A549 (cell line): ENCODE data around the gene SLC31A1. TPM values are rescaled to one million over a fixed set of nuclear protein-coding genes. Genes with fewer than 3 reads are reported as not detected.
A peak's percentile ranks its signal among the peaks of the same experiment; 100 is the strongest.
"Not testable (repeated sequence)": the region's sequence is repeated elsewhere in the genome, so short reads cannot be mapped to it uniquely, and the experiment has no call there.

Experiments
- ATAC-seq, 2 experiments: fragments of 200-7000 bp in 1 of 2; fragments of >200 bp in 1 of 2; cut with Nextera tagmentation in 1 of 2; cut with Tn5 transposase in 1 of 2; 3 replicates each; pipeline versions ENCODE4 v1.8.0 to v1.9.1; 2018 to 2020; ENCODE audit warnings: mild to moderate bottlenecking in 1 of 2, moderate library complexity in 1 of 2
- CTCF ChIA-PET: fragments of 300-600 bp; sonication (Branson Sonifier 250); formaldehyde crosslinking; extraction: SDS; loops from one replicate; lab custom pipeline; 2021; ENCODE audit warnings: antibody characterized with exemption, inconsistent platforms; lab: Yijun Ruan, JAX
- POLR2A ChIA-PET: fragments of 350-600 bp; formaldehyde crosslinking; extraction: SDS; loops from one replicate; lab custom pipeline; 2021; ENCODE audit warnings: antibody characterized with exemption, inconsistent platforms; lab: Yijun Ruan, JAX
- DNase-seq, 2 experiments: peaks; one replicate each; pipeline versions ENCODE4 v3.0.0 to v3.0.0-alpha.2; 2011 to 2016; ENCODE audit warnings: low read depth in 1 of 2, low spot score in 1 of 2
- FAIRE-seq: peaks from 2 replicates; lab custom pipeline; 2011; peaks lifted over from hg19 to GRCh38; lab: Jason Lieb, UNC
- H3K27ac ChIP-seq, 2 experiments: fragments of >200 bp; sonication (Bioruptor Twin); formaldehyde crosslinking; 3 replicates each; pipeline ENCODE4 v1.5.1; 2016 to 2017
- H3K4me1 ChIP-seq: fragments of >200 bp; sonication (Bioruptor Twin); formaldehyde crosslinking; 3 replicates; pipeline ENCODE4 v1.6.1; 2016
- H3K4me2 ChIP-seq: fragments of >200 bp; sonication (Bioruptor Twin); formaldehyde crosslinking; 3 replicates; pipeline ENCODE4 v1.6.1; 2016
- H3K4me3 ChIP-seq: fragments of >200 bp; sonication (Bioruptor Twin); formaldehyde crosslinking; 3 replicates; pipeline ENCODE4 v1.5.1; 2016
- H3K9me3 ChIP-seq: fragments of >200 bp; sonication (Bioruptor Twin); formaldehyde crosslinking; 3 replicates; pipeline ENCODE4 v1.6.1; 2016
- CBX2 ChIP-seq: fragments of 200-600 bp; sonication (generic); IDR thresholded peaks from 2 replicates; pipeline ENCODE4 v1.6.1; 2016; ENCODE audit warnings: low read depth, mild to moderate bottlenecking, borderline replicate concordance
- EP300 ChIP-seq, 2 experiments: fragments of >200 bp; sonication (Bioruptor Twin); formaldehyde crosslinking; IDR thresholded peaks; 2 replicates in 1 of 2; 3 replicates in 1 of 2; pipeline ENCODE4 v1.6.1; 2016 to 2017
- ESRRA ChIP-seq: fragments of 150-350 bp; IDR thresholded peaks from 2 replicates; pipeline ENCODE4 v1.6.1; 2014; ENCODE audit warnings: mild to moderate bottlenecking, low read length, borderline replicate concordance
- GATA3 ChIP-seq: IDR thresholded peaks from 2 replicates; pipeline ENCODE4 v1.6.1; 2012; ENCODE audit warnings: borderline replicate concordance
- HDAC2 ChIP-seq: fragments of 200-600 bp; sonication (generic); IDR thresholded peaks from 2 replicates; pipeline ENCODE4 v1.6.1; 2016
- HEYL ChIP-seq: fragments of 250-450 bp; sonication (Bioruptor Pico); IDR thresholded peaks from 2 replicates; pipeline ENCODE4 v1.8.0; 2021; ENCODE audit warnings: mild to moderate bottlenecking, moderate library complexity
- HOXA7 ChIP-seq: fragments of 250-450 bp; sonication (Bioruptor Pico); IDR thresholded peaks from 2 replicates; pipeline ENCODE4 v1.5.0; 2020; ENCODE audit warnings: mild to moderate bottlenecking, moderate library complexity
- HOXB13 ChIP-seq: fragments of 250-450 bp; sonication (Bioruptor Pico); IDR thresholded peaks from 2 replicates; pipeline ENCODE4 v1.5.0; 2020; ENCODE audit warnings: low read depth, mild to moderate bottlenecking, moderate library complexity
- JUNB ChIP-seq: fragments of >200 bp; sonication (Bioruptor Twin); formaldehyde crosslinking; IDR thresholded peaks from 2 replicates; pipeline ENCODE4 v1.6.1; 2016
- MAFK ChIP-seq: fragments of 450-650 bp; IDR thresholded peaks from 2 replicates; pipeline ENCODE4 v1.6.1; 2014; ENCODE audit not compliant: partially characterized antibody
- NPAS2 ChIP-seq: fragments of 250-450 bp; sonication (Bioruptor Pico); IDR thresholded peaks from 2 replicates; pipeline ENCODE4 v1.8.0; 2022; ENCODE audit warnings: mild to moderate bottlenecking, moderate library complexity, borderline replicate concordance
- POLR2AphosphoS2 ChIP-seq: conservative IDR thresholded peaks from 2 replicates; pipeline ENCODE4 v1.6.1; 2012; ENCODE audit warnings: low read length, improper control_type of control experiment, inconsistent platforms
- RAD21 ChIP-seq, 2 experiments: fragments of >200 bp in 1 of 2; sonication (Bioruptor Twin) in 1 of 2; formaldehyde crosslinking in 1 of 2; IDR thresholded peaks in 1 of 2; conservative IDR thresholded peaks in 1 of 2; 2 replicates in 1 of 2; 3 replicates in 1 of 2; pipeline ENCODE4 v1.6.1; 2012 to 2018; ENCODE audit warnings: inconsistent platforms in 1 of 2
- RARB ChIP-seq: fragments of 250-450 bp; sonication (Bioruptor Pico); IDR thresholded peaks from 2 replicates; pipeline ENCODE4 v1.8.0; 2021; ENCODE audit warnings: mild to moderate bottlenecking, moderate library complexity
- RCOR1 ChIP-seq: fragments of 150-350 bp; IDR thresholded peaks from 2 replicates; pipeline ENCODE4 v1.6.1; 2014; ENCODE audit warnings: antibody characterized with exemption, low read length, low read depth
- RFX5 ChIP-seq: fragments of 450-650 bp; IDR thresholded peaks from 2 replicates; pipeline ENCODE4 v1.7.1; 2014; ENCODE audit warnings: antibody characterized with exemption, mild to moderate bottlenecking, moderate library complexity
- TP53 ChIP-seq: fragments of 250-450 bp; sonication (Bioruptor Pico); IDR thresholded peaks from 2 replicates; pipeline ENCODE4 v1.5.0; 2021; ENCODE audit warnings: mild to moderate bottlenecking, moderate library complexity
- ZC3H11A ChIP-seq: fragments of 450-650 bp; IDR thresholded peaks from 2 replicates; pipeline ENCODE4 v1.6.1; 2014; ENCODE audit warnings: antibody characterized with exemption, mild to moderate bottlenecking
- ZFP36 ChIP-seq: fragments of 450-650 bp; IDR thresholded peaks from 2 replicates; pipeline ENCODE4 v1.6.1; 2014; ENCODE audit warnings: borderline replicate concordance; ENCODE audit not compliant: partially characterized antibody
- ZSCAN20 ChIP-seq: fragments of 250-450 bp; sonication (Bioruptor Pico); IDR thresholded peaks from 2 replicates; pipeline ENCODE4 v1.8.0; 2022; ENCODE audit warnings: mild to moderate bottlenecking, moderate library complexity
- WGBS: methylation state at CpG from one replicate; pipeline ENCODE4 v1.1.6; 2017; ENCODE audit errors: missing lambda C conversion rate; 5-methylcytosine and 5-hydroxymethylcytosine counted together
- polyA plus RNA-seq, 4 experiments: library from polyadenylated mRNA; depleted of rRNA in 3 of 4; stranded (reverse); fragments of >200 nt; fragmentation: RNase III in 1 of 4; extraction: RNeasy Plus Mini Kit Qiagen cat#74134 plus additional on column Dnase treatment in 1 of 4; gene quantifications; 2 replicates in 3 of 4; 3 replicates in 1 of 4; pipeline ENCODE4 v1.2.3, GENCODE V29; 2011 to 2017
- TF ChIP-seq, protein P1 (sequence below): fragments of >200 bp; sonication (Bioruptor Twin); formaldehyde crosslinking; IDR thresholded peaks from 3 replicates; pipeline ENCODE4 v1.6.1; 2016
- TF ChIP-seq, protein P2 (sequence below): fragments of 450-650 bp; IDR thresholded peaks from 2 replicates; pipeline ENCODE4 v1.6.1; 2014; ENCODE audit warnings: antibody characterized with exemption
- TF ChIP-seq, protein P3 (sequence below): IDR thresholded peaks from 2 replicates; pipeline ENCODE4 v1.6.1; 2012; ENCODE audit warnings: low read depth, borderline replicate concordance
- TF ChIP-seq, protein P4 (sequence below): fragments of 150-350 bp; IDR thresholded peaks from 2 replicates; pipeline ENCODE4 v1.6.1; 2014; ENCODE audit warnings: low read depth, mild to moderate bottlenecking, low read length

Gene SLC31A1
- polyA plus RNA-seq, 2 of the 4 experiments (the other 2 are of a cell fraction): 24.2 to 27.9 TPM

DNA sequence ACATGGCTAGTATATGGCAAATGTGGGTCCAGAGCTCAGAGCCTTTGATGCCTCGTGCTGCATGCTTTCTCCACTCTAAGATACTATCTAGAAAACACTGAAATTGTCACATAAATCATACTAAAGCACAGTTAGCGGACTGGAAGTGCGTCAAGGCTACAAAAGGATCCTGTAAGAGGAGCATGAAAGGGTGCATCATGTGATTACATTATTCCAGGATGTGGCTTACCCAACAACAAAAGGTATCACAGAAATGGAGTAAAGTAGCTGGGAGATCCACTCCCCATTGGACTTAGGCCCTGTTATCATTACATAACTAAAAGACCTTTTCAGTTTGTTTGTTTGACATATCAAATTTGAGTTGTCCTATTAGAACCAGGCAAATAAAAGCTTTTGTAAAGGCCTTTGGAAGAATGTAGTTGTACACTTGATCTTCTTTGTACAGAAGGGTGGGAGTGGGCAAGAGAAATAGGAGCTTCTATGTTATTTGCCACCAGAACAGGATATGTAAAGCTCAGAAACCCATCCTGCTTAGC is 6.9 kb downstream of the SLC31A1 start:
- CTCF ChIA-PET: interaction anchor here (1.0 to 1.4 kb wide), 2 partner anchors 12 to 55 kb away, joined by 3 read pairs; no protein-coding TSS in a partner anchor
- Histone ChIP-seq H3K27ac (no peak overlapping the region), H3K4me2 (no peak overlapping the region), H3K4me3 (no peak overlapping the region), H3K4me1 (peaks cover 4% of the 10 kb centered on the region; the same call in 1 of the 3 replicates), H3K9me3 (no peaks in the 10 kb centered on the region)
- POLR2A ChIA-PET: no interaction called here
- FAIRE-seq (no peak), ATAC-seq (no peak), DNase-seq (no peak)
- WGBS: 79% methylated on average over 3 of the region's 3 CpGs
- TF ChIP-seq MAFK (peak; percentile 12), ESRRA (no peak)

DNA sequence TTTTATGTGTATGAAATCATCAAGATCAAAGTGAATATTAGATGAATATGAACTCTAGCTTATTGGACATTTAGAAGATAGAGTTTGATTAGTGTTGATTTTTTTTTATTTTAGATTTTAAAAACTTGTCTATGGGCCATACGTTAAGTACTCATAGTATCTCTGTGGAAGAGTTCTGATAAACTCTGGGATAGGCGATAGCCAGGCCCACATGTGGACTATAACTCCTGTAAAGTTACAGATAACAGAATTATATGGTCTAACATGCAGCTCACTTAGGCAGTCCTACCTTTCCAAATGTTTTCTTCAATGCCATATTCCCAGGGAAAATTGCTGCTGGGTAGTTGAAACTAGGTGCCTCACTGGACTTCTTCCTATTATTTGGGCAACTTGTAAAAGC is 10.4 kb downstream of the SLC31A1 start:
- H3K9me3 ChIP-seq: no peaks in the 10 kb centered on the region
- H3K4me1 ChIP-seq: no peaks in the 10 kb centered on the region
- H3K27ac ChIP-seq: no peak overlapping the region
- no peak for FAIRE-seq
- CTCF ChIA-PET: interaction anchor here (0.6 to 0.7 kb wide), 3 partner anchors 10 to 29 kb away, joined by 3 read pairs; partner anchors contain the start of gene SLC31A1
- 88% methylated on average over 2 of the region's 2 CpGs for WGBS
- no peak overlapping the region for H3K4me3 ChIP-seq
- DNase-seq: no peak
- TF ChIP-seq HOXA7 (CRISPR knock-in tag) (no peak), HOXB13 (no peak), ESRRA (no peak), GATA3 (no peak), EP300 (IDR thresholded peaks at IDR 0.05) (no peak), POLR2AphosphoS2 (no peak), HEYL (CRISPR knock-in tag) (no peak), NPAS2 (CRISPR knock-in tag) (no peak), ZC3H11A (no peak), RAD21 (conservative IDR thresholded peaks at IDR 0.05 in 1 of 2, IDR thresholded peaks at IDR 0.05 in 1 of 2) (no peak), ZSCAN20 (CRISPR knock-in tag) (no peak)
- TF ChIP-seq, protein P1, sequence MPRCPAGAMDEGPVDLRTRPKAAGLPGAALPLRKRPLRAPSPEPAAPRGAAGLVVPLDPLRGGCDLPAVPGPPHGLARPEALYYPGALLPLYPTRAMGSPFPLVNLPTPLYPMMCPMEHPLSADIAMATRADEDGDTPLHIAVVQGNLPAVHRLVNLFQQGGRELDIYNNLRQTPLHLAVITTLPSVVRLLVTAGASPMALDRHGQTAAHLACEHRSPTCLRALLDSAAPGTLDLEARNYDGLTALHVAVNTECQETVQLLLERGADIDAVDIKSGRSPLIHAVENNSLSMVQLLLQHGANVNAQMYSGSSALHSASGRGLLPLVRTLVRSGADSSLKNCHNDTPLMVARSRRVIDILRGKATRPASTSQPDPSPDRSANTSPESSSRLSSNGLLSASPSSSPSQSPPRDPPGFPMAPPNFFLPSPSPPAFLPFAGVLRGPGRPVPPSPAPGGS: no peak
- TF ChIP-seq, protein P2, sequence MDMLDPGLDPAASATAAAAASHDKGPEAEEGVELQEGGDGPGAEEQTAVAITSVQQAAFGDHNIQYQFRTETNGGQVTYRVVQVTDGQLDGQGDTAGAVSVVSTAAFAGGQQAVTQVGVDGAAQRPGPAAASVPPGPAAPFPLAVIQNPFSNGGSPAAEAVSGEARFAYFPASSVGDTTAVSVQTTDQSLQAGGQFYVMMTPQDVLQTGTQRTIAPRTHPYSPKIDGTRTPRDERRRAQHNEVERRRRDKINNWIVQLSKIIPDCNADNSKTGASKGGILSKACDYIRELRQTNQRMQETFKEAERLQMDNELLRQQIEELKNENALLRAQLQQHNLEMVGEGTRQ: no peak
- no peak for ATAC-seq
- no peak overlapping the region for H3K4me2 ChIP-seq
- POLR2A ChIA-PET: interaction anchor here (0.9 kb wide), 1 partner anchor 10 kb away, joined by 3 read pairs; the partner anchor contains the start of gene SLC31A1

DNA sequence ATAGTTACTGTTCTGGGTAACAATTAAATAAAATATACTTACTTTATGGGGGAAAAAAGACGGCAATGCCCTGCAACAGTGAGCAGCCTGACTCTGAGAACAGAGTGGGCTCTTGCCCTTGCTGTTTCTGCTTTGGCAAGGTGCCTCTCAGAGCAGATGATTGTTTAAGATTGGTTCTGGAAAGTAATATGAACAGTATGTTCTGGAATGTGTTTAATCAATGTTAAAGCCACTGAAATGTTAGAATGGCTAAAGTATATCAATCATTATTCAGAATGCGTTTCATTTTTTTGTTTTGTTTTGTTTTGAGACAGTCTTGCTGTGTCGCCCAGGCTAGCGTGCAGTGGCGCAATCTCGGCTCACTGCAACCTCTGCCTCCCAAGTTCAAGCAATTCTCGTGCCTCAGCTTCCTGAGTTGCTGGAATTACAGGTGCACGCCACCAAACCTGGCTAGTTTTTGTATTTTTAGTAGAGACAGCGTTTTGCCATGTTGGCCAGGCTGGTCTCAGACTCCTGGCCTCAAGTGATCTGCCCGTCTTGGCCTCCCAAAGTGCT is 14.4 kb downstream of the SLC31A1 start:
- H3K4me3 ChIP-seq, H3K27ac ChIP-seq, H3K4me2 ChIP-seq, DNase-seq, POLR2A ChIA-PET, ATAC-seq, FAIRE-seq, H3K9me3 ChIP-seq, H3K4me1 ChIP-seq: not testable (repeated sequence)
- WGBS: 93% methylated on average over 10 of the region's 10 CpGs
- CTCF ChIA-PET: interaction anchor here (1.1 kb wide), 1 partner anchor 14 kb away, joined by 3 read pairs; the partner anchor contains the start of genes FKBP15 and SLC31A1

DNA sequence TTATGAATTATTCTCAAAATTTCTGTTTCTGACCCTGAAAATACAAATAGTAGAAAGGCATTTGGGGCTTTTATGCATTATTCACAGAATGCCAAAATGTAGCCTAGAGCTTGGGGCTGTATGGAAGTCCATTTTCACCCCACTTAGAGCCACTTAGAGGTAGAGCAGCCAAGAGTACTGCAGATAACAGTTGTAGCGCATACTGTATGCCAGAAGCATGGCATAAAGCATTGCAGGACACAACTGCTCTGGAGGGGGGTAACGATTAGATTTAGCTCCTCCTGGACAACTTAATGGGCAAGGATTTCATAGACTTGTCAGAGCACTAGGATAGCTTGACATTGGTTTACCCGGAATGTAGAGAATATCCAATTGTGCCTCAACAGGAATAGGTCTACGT is 15.7 kb downstream of the SLC31A1 start:
- ATAC-seq (no peak), DNase-seq (no peak), FAIRE-seq (no peak)
- no peaks in the 10 kb centered on the region for H3K4me1 ChIP-seq
- ChIA-PET CTCF (interaction anchor here (1.1 kb wide), 1 partner anchor 16 kb away, joined by 3 read pairs; the partner anchor contains the start of genes FKBP15 and SLC31A1), POLR2A (interaction anchor here (0.6 to 0.8 kb wide), 2 partner anchors 16 to 459 kb away, joined by 4 to 5 read pairs; partner anchors contain the start of genes FKBP15 and SLC31A1)
- H3K4me3 ChIP-seq: no peak overlapping the region
- no peak overlapping the region for H3K27ac ChIP-seq
- WGBS: 82% methylated on average over 4 of the region's 4 CpGs
- TF ChIP-seq ZFP36: no peak
- TF ChIP-seq, protein P3, sequence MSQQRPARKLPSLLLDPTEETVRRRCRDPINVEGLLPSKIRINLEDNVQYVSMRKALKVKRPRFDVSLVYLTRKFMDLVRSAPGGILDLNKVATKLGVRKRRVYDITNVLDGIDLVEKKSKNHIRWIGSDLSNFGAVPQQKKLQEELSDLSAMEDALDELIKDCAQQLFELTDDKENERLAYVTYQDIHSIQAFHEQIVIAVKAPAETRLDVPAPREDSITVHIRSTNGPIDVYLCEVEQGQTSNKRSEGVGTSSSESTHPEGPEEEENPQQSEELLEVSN: no peak
- TF ChIP-seq RFX5: no peak
- TF ChIP-seq CBX2: no peak
- TF ChIP-seq HOXB13: no peak
- no peak for TF ChIP-seq RCOR1
- TF ChIP-seq TP53 (CRISPR knock-in tag): no peak
- TF ChIP-seq HDAC2: no peak
- no peak for TF ChIP-seq JUNB
- no peak for TF ChIP-seq RARB
- TF ChIP-seq, protein P4, sequence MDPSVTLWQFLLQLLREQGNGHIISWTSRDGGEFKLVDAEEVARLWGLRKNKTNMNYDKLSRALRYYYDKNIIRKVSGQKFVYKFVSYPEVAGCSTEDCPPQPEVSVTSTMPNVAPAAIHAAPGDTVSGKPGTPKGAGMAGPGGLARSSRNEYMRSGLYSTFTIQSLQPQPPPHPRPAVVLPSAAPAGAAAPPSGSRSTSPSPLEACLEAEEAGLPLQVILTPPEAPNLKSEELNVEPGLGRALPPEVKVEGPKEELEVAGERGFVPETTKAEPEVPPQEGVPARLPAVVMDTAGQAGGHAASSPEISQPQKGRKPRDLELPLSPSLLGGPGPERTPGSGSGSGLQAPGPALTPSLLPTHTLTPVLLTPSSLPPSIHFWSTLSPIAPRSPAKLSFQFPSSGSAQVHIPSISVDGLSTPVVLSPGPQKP: no peak
- no peak for TF ChIP-seq NPAS2 (CRISPR knock-in tag)
- no peaks in the 10 kb centered on the region for H3K9me3 ChIP-seq
- no peak overlapping the region for H3K4me2 ChIP-seq
